ENCODE results near the gene VWA3A.
"Not testable (repeated sequence)": the region's sequence is repeated elsewhere in the genome, so short reads cannot be mapped to it uniquely, and the experiment has no call there.

VWA3A gene

DNA sequence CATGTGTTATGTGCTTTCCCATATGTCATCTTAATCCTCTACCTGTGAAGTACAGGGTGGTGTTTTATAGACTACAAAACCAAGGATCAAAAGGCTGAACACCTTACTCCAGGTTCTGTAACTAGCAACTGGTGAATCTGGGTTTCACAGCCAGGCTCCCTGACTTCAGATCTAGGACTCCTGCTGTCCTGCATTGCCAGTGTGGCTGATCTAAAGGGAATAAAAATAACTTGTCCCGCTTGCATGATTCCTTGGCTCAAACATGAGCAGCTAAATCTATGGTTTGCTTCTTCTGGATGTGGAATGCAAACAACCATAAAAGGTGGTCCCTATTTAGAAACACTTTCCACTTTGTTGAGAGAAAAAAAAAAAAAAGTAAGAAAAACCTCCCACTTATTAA, 3.7 kb upstream of the VWA3A start:
- DNase-seq: no peak

GRCh38 chr16:22089910-22090309, 2.4 kb upstream of the VWA3A start:
- DNase-seq: no peak

GRCh38 chr16:22091721-22092120, 620 bp upstream of the VWA3A start:
- no peak for DNase-seq

DNA sequence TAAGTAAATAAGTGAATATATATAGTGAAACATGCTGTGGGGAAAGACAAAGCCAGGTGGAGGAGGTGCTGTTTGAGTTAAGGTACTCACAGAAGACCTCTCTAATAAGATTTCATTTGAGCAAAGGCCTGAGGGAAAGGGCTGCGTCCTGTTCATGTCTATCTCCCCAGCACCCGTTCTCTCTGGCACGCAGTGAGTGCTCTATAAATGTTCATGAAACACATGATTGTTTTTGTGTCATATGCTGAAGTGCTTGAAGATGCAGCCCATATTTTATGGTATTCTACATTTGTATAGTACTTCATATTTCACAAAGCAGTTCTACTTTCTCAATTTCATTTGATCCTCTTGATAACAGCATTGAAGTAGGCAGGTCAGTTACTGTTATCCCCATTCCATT, 990 bp downstream of the VWA3A start:
- no peak for DNase-seq

- DNase-seq: no peak
These were observed 1.7 kb downstream of the VWA3A start for GRCh38 chr16:22093996-22094395.

- DNase-seq: peak in 1 of 2 experiments; percentile 19
These were observed 6.3 kb downstream of the VWA3A start for GRCh38 chr16:22098405-22099255.

DNA sequence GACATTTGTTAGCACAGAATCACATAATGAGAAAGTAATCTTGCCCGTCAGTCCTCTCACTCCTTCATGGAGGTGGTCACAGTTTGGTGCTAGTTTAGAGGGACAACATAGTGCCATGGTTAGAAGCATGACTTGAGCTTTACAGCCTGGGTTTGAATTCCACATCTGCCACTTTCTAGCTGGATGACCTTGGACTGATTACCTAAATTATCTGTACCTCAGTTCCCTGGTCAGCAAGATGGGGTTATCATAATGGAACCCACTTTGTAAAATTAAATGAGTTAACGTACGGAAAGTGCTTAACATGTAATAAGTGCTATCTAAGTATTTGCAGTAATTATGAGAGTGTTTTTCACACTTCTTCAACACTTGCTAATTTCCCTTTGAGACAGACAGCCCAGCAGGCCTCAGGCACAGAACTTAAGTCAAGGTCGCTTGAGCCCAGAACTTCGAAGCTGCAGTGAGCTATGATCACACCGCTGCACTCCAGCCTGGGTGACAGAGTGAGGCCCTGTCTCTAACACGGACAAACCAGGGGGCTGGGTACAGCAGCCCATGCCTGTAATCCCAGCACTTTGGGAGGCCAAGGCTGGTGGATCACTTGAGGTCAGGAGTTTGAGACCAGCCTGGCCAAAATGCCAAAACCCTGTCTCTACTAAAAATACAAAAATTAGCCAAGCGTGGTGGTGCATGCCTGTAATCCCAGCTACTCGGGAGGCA, 7.1 kb downstream of the VWA3A start:
- no peak for DNase-seq

- no peak for DNase-seq
These were observed 11.1 kb downstream of the VWA3A start for GRCh38 chr16:22103441-22103840.

GRCh38 chr16:22109258-22109898, 17.0 kb downstream of the VWA3A start:
- no peak for DNase-seq

DNA sequence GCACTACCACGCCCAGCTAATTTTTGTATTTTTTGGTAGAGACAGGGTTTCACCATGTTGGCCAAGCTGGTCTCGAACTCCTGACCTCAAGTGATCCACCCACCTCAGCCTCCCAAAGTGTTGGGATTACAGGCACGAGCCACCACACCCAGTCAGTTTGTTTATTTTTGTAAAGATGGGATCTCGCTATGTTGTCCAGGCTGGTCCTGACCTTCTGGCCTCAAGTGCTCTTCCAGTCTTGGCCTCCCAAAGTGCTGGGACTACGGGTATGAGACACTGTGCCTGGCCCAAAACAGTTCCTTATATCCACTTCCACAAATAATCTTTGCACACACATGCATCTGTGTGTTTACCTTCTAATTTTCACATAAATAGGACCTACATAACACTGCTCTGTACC, 19.3 kb downstream of the VWA3A start:
- not testable (repeated sequence) for DNase-seq

- no peak for DNase-seq
These were observed 23.9 kb downstream of the VWA3A start for GRCh38 chr16:22116095-22116700.

DNA sequence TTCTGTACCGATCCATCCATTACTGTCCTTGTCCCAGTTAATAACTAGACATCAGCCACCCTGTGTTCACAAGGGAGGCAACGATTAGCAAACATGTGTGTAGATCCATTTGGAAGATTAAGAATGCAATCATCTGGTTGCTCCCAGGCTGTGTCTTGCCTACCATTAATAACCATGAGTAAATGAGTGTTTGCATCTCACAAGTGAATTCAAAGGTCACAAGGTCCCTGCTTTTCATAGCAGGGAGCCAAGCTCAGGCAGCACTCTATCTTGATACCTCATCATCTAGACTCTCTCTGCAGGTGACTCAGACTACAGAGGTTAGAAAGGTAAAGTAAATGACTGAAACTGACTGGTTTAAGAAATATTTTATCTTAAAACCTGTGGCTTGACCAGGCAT, 25.3 kb downstream of the VWA3A start:
- DNase-seq: no peak

GRCh38 chr16:22120440-22120839, 28.1 kb downstream of the VWA3A start:
- DNase-seq: no peak

DNA sequence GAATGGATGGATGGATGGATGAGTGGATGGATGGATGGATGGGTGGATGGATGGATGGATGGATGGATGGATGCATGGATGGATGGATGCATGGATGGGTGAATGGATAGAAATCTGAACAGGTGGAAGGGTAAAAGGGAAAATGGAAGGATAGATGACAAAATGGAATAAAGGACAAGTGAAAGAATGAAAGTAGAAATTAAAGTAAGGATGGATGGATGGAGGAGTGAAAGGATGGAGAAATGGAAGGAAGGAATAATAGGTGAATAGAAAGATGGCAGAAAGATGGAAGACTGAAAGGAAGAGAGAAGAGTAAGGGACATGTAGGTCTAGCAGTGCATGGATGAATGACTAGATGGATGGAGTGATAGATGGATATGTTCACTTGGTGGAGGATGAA, 29.9 kb downstream of the VWA3A start:
- no peak for DNase-seq

DNA sequence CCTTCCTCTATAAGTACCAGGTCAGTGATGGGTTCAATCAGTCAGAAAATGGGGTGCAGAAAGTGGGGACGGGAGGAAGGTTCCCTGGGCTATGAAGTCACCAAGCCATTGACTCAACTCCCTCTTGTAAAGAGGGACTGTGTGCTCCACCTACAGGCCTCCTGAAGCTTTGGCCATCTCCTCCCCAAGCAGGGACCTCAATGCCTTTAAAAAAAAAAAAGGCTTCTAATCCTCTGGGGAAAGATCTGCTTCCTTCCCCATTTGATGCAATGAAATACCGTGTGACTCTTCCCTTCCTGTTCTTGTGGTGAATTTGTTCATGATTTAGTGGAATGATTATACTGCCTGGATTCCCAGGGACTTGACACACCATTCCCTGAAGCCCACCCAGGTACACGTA, 30.8 kb downstream of the VWA3A start:
- DNase-seq: no peak

DNA sequence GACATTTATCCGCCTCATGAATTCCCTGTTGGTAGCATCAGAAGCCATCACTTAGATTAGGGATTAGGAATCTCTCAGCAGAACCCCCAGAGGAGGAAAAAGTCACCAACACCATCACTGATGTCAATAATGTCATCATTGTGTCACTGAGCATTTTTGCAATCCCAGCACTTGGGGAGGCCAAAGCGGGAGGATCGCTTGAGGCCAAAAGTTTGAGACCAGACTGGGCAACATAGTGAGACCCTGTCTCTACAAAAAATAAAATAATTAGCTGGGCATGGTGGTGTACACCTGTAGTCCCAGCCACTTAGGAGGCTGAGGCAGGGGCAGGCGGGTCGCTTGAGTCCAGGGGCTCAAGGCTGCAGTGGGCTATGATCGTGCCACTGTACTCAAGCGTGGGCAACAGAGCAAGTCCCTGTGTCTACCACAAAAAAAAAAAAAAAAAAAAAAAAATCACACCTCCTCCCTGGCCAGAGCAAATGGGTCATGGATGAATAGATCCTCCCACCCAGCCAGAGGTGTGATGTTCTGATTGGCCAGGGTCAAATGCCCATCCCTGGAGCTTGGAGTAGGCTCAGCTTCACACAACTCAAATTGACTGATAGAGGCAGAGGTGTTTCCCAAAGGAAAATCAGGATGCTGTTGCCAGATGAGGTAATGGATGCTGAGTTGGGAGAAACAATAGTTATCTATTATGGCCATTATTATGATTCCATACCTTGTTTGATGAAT, 31.6 kb downstream of the VWA3A start:
- no peak for DNase-seq

GRCh38 chr16:22124583-22125284, 32.4 kb downstream of the VWA3A start:
- DNase-seq: no peak

DNA sequence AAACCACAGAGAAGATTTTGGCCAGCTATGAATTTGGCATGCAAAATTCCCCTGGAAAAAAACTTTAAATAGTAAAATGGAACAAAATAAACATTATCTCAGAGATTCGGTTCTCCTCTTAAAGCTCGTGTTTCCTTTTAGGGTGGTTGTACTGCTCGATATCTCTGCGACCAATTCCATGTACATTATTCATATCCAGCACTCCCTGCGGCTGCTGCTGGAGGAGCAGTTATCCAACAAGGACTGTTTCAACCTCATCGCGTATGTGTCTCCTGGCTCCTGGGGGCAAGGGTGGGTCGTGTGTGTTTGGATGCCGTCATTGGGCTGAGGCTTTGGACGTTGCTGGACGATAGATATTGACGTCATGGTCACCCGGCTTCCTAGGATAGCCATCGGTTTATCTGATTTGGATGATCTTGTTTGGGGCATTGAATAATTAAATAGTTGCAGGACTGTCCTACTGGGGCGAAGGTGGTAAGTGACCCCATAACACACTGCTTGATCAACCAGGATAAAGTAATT, 33.8 kb downstream of the VWA3A start:
- no peak for DNase-seq

DNA sequence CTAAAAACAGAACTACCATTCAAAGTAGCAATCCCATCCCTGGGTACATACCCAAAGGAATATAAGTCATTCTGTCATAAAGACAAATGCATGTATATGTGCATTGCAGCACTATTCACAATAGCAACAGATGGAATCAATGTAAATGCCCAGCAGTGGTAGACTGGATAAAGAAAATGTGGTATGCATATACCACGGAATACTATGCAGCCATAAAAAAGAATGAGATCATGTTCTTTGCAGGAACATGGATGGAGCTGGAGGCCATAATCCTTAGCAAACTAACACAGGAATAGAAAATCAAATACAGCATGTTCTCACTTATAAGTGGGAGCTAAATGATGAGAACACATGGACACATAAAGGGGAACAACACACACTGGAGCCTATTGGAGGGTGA, 36.2 kb downstream of the VWA3A start:
- not testable (repeated sequence) for DNase-seq

DNA sequence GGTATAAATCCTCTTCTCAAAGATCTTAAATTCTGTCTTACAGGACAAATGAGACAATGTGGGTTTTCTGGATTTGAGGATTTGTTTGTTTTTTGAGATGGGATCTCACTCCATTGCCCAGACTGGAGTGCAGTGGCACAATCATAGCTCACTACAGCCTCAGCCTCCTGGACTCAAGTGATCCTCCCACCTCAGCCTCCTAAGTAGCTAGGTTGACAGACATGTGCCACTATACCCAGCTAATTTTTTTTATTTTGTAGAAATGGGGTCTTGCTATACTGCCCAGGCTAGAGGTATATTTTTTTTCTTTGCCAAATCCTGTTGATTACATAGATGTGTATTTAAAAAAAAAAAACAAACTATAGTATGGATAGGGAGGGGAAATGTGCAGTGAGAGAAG, 38.2 kb downstream of the VWA3A start:
- DNase-seq: no peak

DNA sequence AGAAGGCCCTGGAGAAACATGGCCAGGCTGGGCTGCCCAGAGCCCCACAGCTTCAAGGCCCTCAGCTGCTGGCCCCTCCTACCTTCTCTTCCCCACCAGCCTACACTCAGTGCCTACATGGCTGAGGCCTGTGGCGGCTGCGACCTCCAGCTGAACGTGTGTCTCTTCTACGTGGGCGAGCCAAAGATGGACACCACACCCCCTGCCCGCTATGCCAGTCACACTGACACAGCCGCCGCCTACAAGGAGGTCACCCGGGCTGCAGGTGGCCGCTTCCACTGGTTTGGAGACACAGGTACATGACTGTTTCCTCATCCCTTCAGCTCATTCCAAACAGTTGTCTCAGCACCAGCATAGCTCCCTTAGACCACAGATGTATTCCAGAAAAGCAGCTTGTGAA, 40.5 kb downstream of the VWA3A start:
- DNase-seq: no peak

DNA sequence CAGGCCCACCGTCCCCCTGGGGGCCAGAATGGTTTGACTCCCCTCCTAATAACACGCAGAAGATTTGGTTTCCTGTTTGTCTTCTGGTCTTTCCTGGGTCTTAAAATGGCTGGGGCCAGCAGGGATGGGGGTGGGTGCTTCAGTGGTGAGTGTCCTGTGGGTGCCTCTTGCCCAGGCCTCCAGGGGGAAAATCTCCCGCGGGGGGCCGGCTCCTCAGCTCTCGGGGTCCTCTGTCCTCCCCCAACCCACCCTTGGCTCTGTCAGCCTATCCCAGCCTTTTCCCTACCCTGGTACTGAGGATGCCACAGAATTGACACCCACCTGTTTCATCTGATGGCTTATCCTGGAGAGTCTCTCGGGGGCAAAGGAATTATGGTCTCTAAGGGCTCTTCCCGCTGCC, 46.1 kb downstream of the VWA3A start:
- DNase-seq: no peak
